CD4-positive, alpha-beta T cell treated with Interleukin-12 subunit alpha and Interleukin-12 subunit beta, for 1 hour (primary cell): ENCODE data around the gene KAT8.
"Not testable (repeated sequence)": the region's sequence is repeated elsewhere in the genome, so short reads cannot be mapped to it uniquely, and the experiment has no call there.

Source experiments
- DNase-seq: peaks from one replicate; pipeline ENCODE4 v3.0.0-alpha.2; 2020

The KAT8 gene

GRCh38 chr16:31084584-31085302 lies 32.7 kb upstream of the KAT8 start:
- DNase-seq: no peak

DNA sequence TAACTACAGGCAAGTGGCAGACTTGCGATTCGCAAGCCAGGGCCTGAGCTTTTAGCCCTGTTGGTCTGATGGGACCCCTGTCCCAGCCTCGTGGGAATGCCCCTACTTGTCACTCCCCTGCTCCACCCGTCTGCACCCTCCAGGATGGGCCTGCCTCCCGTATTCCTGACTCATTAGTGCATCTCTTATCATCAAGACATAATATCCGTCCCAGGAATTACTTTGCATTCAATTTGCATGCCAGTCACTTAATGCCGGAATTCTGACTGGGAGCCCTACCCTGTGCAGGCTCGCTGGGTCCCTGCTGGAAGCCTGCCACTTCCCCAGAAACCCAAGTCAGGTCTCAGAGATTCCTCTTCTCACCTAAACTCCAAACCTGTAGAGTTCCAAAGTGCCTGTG lies 32.1 kb upstream of the KAT8 start:
- no peak for DNase-seq

- DNase-seq: no peak
Observed at GRCh38 chr16:31085873-31086628, 31.4 kb upstream of the KAT8 start.

- DNase-seq: no peak
Observed at GRCh38 chr16:31086629-31086906, 30.9 kb upstream of the KAT8 start.

DNA sequence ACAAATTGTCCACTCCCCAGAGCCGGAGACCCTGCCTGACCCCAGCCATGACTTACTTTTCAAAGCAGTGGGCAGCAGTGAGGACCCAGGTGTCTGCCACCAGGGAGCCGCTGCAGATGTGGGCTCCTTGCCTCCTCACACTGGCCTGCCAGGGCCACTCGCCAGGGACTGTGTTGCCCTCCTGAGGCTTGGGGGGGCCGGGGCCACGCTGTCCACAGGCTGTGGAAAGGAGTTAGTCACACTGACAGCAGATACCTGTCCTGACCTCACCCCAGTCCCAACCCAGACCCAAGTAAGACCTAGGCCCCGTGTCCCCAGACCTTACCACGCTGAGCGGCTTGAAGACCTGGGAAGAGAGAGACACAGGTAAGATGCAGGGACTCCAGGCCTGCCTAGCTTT lies 30.0 kb upstream of the KAT8 start:
- DNase-seq: no peak

DNA sequence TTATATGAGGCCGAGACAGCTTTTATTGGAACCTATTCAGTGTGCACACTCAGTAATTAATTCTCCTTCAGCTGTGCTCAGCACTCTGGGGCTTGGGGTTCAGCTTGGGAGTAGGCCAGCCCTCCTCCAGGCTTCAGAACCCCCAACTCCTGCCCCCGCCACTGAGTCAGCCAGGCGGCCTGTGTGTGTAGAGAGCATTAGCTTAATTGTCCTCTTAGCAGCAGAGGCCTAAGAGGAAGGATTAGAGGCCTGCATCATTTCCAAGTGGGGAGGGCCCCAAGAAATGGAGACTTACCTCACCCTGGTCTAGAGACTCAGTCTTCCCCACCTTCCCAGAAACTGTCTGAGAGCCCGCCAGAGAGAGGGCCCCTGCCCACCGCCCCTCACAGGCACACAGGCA lies 29.5 kb upstream of the KAT8 start:
- no peak for DNase-seq

DNA sequence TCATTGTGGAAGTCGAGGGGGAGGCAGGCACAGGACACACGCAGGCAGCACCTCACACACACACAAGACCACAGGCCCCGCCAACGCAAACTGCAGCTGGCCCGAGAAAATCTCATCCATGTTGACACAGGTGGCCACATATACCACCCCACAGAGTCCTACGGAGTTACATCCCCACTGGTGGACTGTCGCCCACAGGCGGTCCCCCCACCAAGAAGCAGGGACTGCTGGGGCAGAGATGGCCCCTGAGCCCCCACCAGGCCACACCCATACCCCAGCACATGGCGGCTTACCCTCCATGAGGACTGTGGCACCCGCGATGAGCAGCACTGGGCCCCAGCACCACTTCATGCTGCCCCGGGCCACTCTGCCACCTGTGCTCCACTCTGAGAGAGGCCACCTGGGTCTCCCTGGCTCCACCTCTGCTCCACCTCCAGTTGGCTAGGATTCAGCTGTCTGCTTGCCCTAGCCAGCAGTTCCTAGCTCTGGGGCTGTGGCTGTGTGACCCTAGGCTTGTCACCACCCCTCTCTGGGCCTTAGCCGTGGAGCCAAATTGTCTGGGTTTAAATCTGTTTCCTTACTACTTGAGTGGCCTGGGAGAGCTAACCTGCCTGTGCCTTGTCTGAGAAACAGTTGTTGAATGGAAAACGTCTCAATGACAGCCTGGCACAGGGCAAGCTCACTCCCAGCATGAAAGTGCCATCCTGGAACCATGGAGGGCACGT lies 28.8 kb upstream of the KAT8 start, which contains the start of gene PRSS53:
Gene PRSS53, minus strand, starts transcription at position 485 of the 725 bp plus-strand sequence. Its CDS starts 134 bp downstream, at position 351.
- no peak for DNase-seq

- DNase-seq: no peak
Observed at GRCh38 chr16:31089199-31089598, 28.3 kb upstream of the KAT8 start.

- DNase-seq: no peak
Observed at GRCh38 chr16:31090540-31090939, 26.9 kb upstream of the KAT8 start.

DNA sequence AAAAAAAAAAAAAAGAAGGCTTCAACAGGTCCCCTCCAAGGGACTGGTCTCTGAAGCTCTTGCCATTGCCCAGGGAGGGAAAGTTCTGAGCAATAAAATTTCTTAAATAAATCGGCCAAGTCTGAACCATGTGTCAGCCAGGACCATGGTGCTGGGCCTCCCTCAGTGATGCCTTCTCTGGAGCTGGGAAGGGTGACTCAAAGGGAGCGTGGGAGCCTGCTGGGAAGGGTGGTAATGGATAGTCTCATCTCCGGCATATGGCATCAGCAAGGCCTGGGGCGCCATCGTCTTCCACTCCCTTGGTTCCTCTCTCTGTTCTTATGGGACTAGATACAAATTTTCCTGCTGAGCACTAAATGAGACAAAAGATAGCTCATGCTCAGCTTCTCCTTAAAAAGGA lies 25.1 kb upstream of the KAT8 start:
- no peak for DNase-seq

- no peak for DNase-seq
Observed at GRCh38 chr16:31093132-31093703, 24.2 kb upstream of the KAT8 start.

DNA sequence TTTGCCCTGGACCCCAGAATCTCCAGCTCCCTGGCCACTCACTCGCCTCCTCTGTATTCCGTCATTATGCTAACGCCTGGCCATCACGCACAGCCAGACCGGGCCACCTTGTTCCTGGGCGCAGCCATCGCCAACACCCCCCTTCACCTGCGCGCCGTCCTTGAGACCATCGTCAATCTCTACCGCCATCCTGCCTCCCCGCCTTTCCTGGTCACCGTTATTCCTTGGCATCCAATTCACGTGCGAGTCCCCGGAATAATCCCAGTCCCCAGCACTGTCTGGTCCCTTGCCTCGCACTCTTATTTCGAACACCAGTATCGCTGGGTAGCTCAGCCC lies 23.4 kb upstream of the KAT8 start:
- no peak for DNase-seq

DNA sequence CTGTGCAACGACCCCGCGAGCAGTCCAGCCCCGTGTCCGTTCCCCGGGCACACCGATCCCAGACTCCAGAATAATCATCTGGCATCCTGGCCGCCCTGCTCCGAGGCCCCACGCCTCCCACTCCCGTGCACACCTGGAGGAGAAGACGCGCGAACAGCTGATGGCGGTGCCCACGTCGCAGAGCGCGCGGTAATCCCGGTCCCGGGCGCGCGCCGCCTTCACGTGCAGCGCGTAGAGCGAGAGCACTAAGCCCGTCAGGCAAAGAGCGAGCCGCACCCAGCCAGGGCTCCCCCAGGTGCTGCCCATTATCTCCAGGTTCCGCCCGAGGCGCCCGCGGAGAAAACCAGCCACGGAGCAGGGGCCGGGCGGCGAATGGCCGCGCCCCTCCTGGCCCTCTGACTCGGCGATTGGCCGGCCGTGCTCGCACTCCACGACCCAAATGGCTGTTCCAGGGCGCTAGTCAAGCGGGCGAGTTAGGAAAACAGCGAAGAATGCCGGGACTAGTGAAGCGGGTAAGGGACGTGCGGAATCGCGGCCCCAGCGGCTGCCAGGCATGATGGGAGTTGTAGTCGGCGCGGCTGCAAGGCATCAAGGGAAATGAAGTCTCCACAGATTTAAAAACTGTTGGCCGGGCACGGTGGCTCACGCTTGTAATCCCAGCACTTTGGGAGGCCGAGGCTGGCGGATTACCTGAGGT lies 22.9 kb upstream of the KAT8 start, which contains the start of gene VKORC1:
Gene VKORC1, minus strand, starts transcription at position 374 of the 697 bp plus-strand sequence. Its CDS starts 68 bp downstream, at position 306.
- peak; percentile 91 for DNase-seq

GRCh38 chr16:31099860-31100638 lies 17.4 kb upstream of the KAT8 start:
- no peak for DNase-seq

DNA sequence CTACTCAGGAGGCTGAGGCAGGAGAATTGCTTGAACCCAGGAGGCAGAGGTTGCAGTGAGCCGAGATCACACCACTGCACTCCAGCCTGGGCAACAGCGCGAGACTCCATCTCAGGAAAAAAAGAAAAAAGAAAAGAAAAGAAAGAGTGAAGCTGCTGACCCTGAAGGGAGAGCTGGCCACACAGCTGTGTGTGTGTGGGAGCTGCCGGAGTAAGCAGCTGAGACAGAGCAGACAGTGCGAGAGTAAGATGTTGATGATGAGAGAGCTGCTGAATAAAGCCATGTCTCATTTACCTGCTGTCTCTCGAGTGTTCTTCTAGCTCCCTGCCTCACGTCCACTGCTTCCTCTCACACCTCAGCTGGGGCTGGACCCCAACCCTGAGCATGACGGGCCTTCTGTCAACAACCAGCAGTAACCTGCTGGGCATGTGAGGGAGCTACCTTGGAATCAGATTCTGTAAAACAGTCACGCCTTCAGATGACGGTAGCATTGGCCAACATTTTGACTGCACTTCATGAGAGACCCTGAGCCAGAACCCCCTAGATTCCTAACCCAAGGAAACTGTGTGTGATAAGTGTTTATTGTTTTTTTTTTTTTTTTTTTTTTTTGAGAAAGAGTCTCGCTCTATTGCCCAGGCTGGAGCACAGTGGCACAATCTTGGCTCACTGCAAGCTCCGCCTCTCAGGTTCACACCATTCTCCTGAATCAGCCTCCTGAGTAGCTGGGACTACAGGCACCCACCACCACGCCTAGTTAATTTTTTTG lies 16.4 kb upstream of the KAT8 start:
- DNase-seq: not testable (repeated sequence)

- DNase-seq: peak; percentile 83
Observed at GRCh38 chr16:31105677-31106213, 11.7 kb upstream of the KAT8 start.

- DNase-seq: no peak
Observed at GRCh38 chr16:31106509-31107464, 10.7 kb upstream of the KAT8 start.

DNA sequence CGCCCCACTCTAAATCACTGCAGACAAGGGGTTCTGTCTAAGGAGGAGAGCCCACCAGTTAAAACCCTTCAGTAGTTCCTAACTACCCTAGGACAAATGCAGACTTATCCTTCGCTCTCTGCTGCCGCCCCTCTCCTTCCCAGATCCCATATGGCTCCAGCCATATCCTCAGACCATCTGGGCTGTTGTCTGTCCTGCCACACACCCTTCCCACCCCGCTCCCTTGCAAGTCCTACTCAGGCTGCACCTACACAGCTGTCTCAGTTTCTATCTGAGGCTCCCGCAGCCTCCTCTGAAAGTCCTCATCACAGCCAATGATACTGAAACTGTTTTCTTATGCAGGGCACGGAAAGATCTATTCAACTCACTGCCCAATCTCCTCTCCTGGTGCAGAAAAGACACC lies 10.0 kb upstream of the KAT8 start:
- no peak for DNase-seq

- peak; percentile 67 for DNase-seq
Observed at GRCh38 chr16:31108035-31108793, 9.2 kb upstream of the KAT8 start, which contains the start of gene BCKDK. TSS of gene BCKDK (plus strand) at chr16:31108386. CDS start at chr16:31109224, 838 bp downstream.
